HUES6 (cell line): ENCODE results near the gene WDR49.

Source experiments
- H3K27ac ChIP-seq: 2 replicates; pipeline ENCODE4 v1.7.0; 2013; ENCODE audit warnings: low read depth, mild to moderate bottlenecking, low read length, inconsistent platforms
- H3K27me3 ChIP-seq: 2 replicates; pipeline ENCODE4 v1.6.1; 2013; ENCODE audit warnings: low read length; ENCODE audit not compliant: control insufficient read depth, insufficient read depth
- H3K36me3 ChIP-seq: 2 replicates; pipeline ENCODE4 v1.6.1; 2013; ENCODE audit warnings: low read length; ENCODE audit not compliant: control insufficient read depth, insufficient read depth
- H3K4me1 ChIP-seq: 2 replicates; pipeline ENCODE4 v1.6.1; 2013; ENCODE audit warnings: low read length; ENCODE audit not compliant: control insufficient read depth, insufficient read depth
- H3K4me3 ChIP-seq: 2 replicates; pipeline ENCODE4 v1.5.1; 2013; ENCODE audit warnings: low read depth, low read length
- H3K9ac ChIP-seq: one replicate; pipeline ENCODE4 v1.6.1; 2013; ENCODE audit warnings: mild to moderate bottlenecking, low read length
- H3K9me3 ChIP-seq: 2 replicates; pipeline ENCODE4 v1.6.1; 2013; ENCODE audit warnings: low read depth, low read length; ENCODE audit not compliant: control insufficient read depth, insufficient read depth

Gene WDR49

DNA sequence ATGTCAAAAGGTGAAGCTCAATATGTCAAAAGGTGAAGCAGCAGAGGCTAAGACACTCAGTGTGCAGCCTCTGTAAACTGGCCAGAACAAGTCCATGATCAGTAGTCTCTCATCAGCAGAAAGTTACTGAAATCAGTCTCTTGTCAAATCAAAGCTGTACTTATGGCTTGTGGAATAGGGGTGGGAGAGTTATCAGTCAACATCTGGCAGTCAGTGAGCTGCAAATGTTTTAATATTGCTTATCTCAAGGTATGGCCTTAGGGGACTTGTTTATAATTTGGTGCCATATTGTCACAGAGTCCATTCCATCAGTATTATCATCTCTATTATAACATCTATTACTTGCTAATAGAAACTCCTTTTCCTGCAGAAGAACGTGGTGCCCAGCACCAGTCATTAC lies 14.9 kb upstream of the WDR49 start:
- no peak overlapping the region for H3K4me3 ChIP-seq
- H3K36me3 ChIP-seq: peaks cover 12% of the 10 kb centered on the region
- H3K9me3 ChIP-seq: no peaks in the 10 kb centered on the region
- H3K27me3 ChIP-seq: no peaks in the 10 kb centered on the region
- no peak overlapping the region for H3K9ac ChIP-seq
- H3K4me1 ChIP-seq: no peaks in the 10 kb centered on the region
- H3K27ac ChIP-seq: no peak overlapping the region

DNA sequence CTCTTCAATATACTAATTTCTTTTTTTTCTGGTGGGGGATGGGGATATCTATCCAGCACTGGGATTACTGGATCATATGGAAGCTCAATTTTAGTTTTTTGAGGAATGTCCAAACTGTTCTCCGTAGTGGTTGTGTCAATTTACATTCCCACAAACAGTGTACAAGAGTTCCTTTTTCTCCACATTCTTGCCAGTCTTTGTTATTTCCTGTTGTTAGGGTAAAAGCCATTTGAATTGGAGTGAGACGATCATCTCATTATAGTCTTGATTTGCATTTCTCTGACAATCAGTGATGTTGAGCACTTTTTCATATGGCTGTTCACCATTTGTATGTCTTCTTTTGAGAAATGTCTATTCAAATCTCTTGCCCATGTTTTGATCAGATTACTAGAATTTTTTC lies 12.8 kb upstream of the WDR49 start:
- no peak overlapping the region for H3K4me3 ChIP-seq
- no peak overlapping the region for H3K27ac ChIP-seq
- H3K27me3 ChIP-seq: no peaks in the 10 kb centered on the region
- no peaks in the 10 kb centered on the region for H3K36me3 ChIP-seq
- H3K9me3 ChIP-seq: no peaks in the 10 kb centered on the region
- H3K9ac ChIP-seq: no peak overlapping the region
- H3K4me1 ChIP-seq: no peaks in the 10 kb centered on the region

DNA sequence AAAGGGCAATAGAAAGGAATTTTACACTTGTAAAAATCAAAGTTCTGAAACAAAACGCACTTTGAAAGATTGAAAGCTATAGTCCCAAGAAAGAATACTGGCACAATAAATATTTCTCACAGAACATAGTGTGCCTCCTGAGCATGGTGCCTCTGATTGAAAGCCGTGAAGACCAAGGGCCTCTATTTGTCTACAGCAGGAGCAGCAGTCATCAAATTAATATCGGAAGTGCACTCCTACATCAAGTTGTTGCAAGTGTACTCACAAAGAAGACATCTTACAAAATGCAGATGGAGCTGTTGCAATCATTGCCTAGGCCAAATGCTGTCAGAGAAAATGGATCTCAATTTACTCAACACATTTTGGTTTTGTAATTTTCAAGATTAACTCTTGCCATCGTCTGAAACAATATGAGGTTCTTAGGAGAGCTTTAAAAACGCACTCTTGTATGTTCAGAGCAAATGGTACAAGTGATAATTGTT lies 9.2 kb upstream of the WDR49 start:
- no peak overlapping the region for H3K9ac ChIP-seq
- H3K9me3 ChIP-seq: no peaks in the 10 kb centered on the region
- no peaks in the 10 kb centered on the region for H3K36me3 ChIP-seq
- H3K4me3 ChIP-seq: no peak overlapping the region
- peaks cover 1% of the 10 kb centered on the region; the same call in 1 of the 2 replicates for H3K4me1 ChIP-seq
- H3K27ac ChIP-seq: no peak overlapping the region
- H3K27me3 ChIP-seq: no peaks in the 10 kb centered on the region

DNA sequence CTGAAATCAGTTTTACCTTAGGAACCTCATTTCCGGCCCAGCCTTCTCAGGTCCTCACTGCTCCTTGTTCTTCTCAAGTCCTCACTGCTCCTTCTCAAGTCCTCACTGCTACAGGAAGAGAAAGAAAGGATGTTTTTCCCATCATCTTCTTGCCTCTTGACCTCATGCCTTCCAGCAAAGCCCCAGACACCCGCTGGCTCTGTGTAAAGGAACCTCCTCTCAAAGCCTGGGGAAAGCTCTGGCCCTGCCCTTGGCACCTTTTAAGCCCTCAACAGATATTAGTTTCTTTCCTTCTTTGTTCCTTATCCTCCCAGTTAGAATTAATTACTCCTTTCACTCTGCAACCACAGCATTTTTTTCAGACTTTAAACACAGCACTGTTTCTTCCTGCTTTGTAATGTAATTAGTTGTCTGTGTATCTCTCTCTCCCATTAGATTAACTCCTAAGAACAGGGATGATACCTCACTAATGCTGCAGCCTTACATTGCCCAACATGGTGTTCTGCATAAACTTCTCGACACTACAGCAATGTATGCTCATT lies 4.0 kb upstream of the WDR49 start:
- no peak overlapping the region for H3K4me3 ChIP-seq

GRCh38 chr3:167656821-167657220 lies 3.1 kb upstream of the WDR49 start:
- Histone ChIP-seq H3K4me1 (peaks cover 22% of the 10 kb centered on the region), H3K27ac (no peak overlapping the region), H3K4me3 (no peak overlapping the region), H3K27me3 (no peaks in the 10 kb centered on the region), H3K9ac (no peak overlapping the region), H3K36me3 (no peaks in the 10 kb centered on the region), H3K9me3 (no peaks in the 10 kb centered on the region)

More for the DNA sequence above, 4.0 kb upstream of the WDR49 start:
- Histone ChIP-seq H3K4me1 (peaks cover 18% of the 10 kb centered on the region), H3K9me3 (no peaks in the 10 kb centered on the region), H3K27ac (peak overlapping the region; percentile 15; the same call in 1 of the 2 replicates), H3K9ac (no peak overlapping the region), H3K36me3 (no peaks in the 10 kb centered on the region), H3K27me3 (no peaks in the 10 kb centered on the region)

GRCh38 chr3:167653155-167653554 lies 587 bp downstream of the WDR49 start:
- H3K27ac ChIP-seq: peak overlapping the region; percentile 79
- no peaks in the 10 kb centered on the region for H3K36me3 ChIP-seq
- H3K4me1 ChIP-seq: peaks cover 22% of the 10 kb centered on the region
- no peaks in the 10 kb centered on the region for H3K9me3 ChIP-seq
- peak overlapping the region; percentile 28 for H3K4me3 ChIP-seq
- peak overlapping the region; percentile 61 for H3K9ac ChIP-seq
- H3K27me3 ChIP-seq: no peaks in the 10 kb centered on the region

DNA sequence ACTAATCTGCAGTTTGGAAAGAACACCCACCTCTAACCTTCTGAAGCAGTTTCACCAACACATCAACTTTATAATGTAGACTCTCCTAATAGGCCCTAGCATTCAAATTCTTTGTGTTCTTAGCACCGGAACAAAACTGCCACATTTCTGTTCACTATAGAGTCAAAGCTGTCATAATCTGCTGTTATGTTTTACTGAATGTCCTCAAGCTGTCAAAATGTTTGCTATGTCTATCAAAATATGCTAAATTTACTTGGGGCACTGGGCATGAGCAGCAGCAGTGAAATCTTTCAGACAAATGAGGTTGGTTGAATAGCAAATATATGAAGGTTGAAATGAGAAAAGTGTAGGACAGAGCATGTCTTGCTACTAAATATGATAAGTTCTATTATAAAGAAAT lies 1.9 kb downstream of the WDR49 start:
- Histone ChIP-seq H3K9ac (no peak overlapping the region), H3K4me3 (no peak overlapping the region), H3K36me3 (no peaks in the 10 kb centered on the region), H3K4me1 (peaks cover 13% of the 10 kb centered on the region; the same call in 1 of the 2 replicates), H3K9me3 (no peaks in the 10 kb centered on the region), H3K27ac (no peak overlapping the region; the same call in 1 of the 2 replicates), H3K27me3 (no peaks in the 10 kb centered on the region)

DNA sequence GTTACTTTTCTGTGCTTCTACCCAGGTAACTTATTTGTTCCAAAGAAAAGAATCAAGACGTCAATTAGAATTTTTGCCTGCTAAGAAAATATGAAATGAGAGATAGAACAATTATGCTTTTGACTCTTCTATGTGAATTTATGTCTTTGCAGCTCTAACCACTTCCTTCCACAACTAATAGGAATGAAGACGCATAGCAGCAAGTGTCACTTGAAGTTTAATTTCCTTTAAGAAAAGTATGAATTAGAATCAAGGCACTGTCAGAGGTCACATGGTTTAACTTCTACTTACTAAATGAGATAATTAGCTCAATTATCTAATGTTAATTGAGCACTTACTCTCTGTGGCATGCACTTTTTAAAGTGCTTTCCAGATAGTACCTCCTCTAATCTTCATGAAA lies 3.3 kb downstream of the WDR49 start:
- Histone ChIP-seq H3K36me3 (no peaks in the 10 kb centered on the region), H3K4me3 (no peak overlapping the region), H3K27ac (no peak overlapping the region), H3K27me3 (no peaks in the 10 kb centered on the region), H3K4me1 (peaks cover 13% of the 10 kb centered on the region; the same call in 1 of the 2 replicates), H3K9ac (no peak overlapping the region), H3K9me3 (no peaks in the 10 kb centered on the region)

GRCh38 chr3:167649746-167650145 lies 4.0 kb downstream of the WDR49 start:
- H3K27ac ChIP-seq: no peak overlapping the region
- no peaks in the 10 kb centered on the region for H3K9me3 ChIP-seq
- H3K27me3 ChIP-seq: no peaks in the 10 kb centered on the region
- no peak overlapping the region for H3K9ac ChIP-seq
- H3K4me1 ChIP-seq: peaks cover 13% of the 10 kb centered on the region; the same call in 1 of the 2 replicates
- no peak overlapping the region for H3K4me3 ChIP-seq
- H3K36me3 ChIP-seq: no peaks in the 10 kb centered on the region

GRCh38 chr3:167644611-167645010 lies 9.1 kb downstream of the WDR49 start:
- no peak overlapping the region for H3K9ac ChIP-seq
- H3K9me3 ChIP-seq: peaks cover 3% of the 10 kb centered on the region; the same call in 1 of the 2 replicates
- no peaks in the 10 kb centered on the region for H3K4me1 ChIP-seq
- no peak overlapping the region for H3K27ac ChIP-seq
- H3K4me3 ChIP-seq: no peak overlapping the region
- H3K36me3 ChIP-seq: no peaks in the 10 kb centered on the region
- no peaks in the 10 kb centered on the region for H3K27me3 ChIP-seq

DNA sequence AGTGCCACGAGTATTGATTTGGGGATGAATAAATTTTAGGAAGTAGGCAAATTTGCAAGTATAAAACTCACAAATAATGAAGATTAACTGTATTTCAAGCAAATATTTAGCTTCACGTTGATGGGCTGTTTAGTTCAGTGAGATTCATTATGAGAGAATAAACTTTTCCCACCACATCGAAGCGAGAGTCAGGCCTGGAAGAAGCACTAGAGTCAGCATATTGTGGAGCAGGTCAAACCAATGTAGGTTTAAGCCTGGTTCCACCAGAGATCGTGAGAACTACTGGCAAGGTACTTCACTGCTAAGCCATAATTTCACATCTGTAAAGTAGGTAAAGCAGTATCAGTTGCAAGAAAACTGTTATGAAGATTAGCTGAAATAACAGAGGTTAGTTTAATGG lies 22.3 kb downstream of the WDR49 start:
- Histone ChIP-seq H3K9ac (no peak overlapping the region), H3K4me3 (no peak overlapping the region), H3K27ac (no peak overlapping the region), H3K9me3 (0 out of 2 replicates have a peak, but pooled peaks cover 2% of the 10 kb centered on the region), H3K27me3 (no peaks in the 10 kb centered on the region), H3K4me1 (no peaks in the 10 kb centered on the region), H3K36me3 (no peaks in the 10 kb centered on the region)
